ENCODE data around the gene ANKRD23.

GRCh38 chr2:96839875-96840850, 3.7 kb downstream of the ANKRD23 start:
- TF ChIP-seq EZH2 (IDR thresholded peaks at IDR 0.05; ENCODE audit: insufficient read depth, poor library complexity, severe bottlenecking) (no peak), EZH2phosphoT487 (IDR thresholded peaks at IDR 0.05; ENCODE audit: insufficient read depth, low read depth) (no peak)

All from GM23248 (cell line).